COLO829 (cell line): ENCODE measurements around the gene TCEAL5.
"Not testable (repeated sequence)": the region's sequence is repeated elsewhere in the genome, so short reads cannot be mapped to it uniquely, and the experiment has no call there.

Experiments used
- DNase-seq: peaks from one replicate; pipeline ENCODE4 v3.0.0; 2012; ENCODE audit warnings: low spot score

Gene TCEAL5, protein sequence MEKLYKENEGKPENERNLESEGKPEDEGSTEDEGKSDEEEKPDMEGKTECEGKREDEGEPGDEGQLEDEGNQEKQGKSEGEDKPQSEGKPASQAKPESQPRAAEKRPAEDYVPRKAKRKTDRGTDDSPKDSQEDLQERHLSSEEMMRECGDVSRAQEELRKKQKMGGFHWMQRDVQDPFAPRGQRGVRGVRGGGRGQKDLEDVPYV

DNA sequence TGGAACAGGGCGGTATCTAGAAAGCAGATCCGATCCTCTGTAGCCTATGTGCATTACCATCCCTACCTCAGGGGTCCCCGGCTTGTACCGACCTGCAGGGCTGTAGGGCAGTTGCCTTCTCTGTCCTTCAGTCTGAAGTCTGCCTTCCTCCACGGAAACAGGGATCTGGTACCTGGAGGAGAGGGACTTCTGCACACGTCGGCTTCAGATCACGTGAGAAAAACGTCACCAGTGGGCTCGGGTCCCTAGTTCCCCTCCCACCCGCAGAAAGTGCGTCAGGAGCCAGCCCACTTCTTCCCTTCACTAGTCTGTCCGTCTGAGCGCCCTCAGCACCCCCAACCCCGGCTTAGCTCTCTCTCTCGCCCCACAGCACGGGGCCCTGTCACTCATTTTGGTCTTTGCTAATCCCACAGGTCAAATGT lies at the start of gene TCEAL5:
TSS of gene TCEAL5 (minus strand) at position 170 of the 422 bp plus-strand sequence. CDS start 2,187 bp downstream, outside the sequence.
- no peak for DNase-seq

DNA sequence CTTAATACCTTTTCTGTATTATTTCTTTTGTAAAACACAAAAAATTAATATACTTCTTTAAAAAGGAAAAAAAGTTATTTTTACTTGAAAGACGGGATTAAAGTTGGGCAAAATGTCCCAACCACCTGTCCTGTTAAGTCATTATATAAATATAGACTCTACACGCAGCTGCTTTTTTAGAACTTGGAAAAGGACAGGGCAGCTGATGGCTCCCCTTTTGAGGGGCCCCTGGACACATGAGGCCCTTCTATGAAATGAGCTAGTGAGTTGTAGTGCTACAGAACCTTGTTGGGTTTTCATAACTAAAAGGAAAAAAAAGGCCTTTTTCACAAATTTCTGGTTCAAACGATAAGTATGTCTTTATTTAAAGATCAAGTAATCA lies 34.8 kb upstream of the TCEAL5 start:
- no peak for DNase-seq

DNA sequence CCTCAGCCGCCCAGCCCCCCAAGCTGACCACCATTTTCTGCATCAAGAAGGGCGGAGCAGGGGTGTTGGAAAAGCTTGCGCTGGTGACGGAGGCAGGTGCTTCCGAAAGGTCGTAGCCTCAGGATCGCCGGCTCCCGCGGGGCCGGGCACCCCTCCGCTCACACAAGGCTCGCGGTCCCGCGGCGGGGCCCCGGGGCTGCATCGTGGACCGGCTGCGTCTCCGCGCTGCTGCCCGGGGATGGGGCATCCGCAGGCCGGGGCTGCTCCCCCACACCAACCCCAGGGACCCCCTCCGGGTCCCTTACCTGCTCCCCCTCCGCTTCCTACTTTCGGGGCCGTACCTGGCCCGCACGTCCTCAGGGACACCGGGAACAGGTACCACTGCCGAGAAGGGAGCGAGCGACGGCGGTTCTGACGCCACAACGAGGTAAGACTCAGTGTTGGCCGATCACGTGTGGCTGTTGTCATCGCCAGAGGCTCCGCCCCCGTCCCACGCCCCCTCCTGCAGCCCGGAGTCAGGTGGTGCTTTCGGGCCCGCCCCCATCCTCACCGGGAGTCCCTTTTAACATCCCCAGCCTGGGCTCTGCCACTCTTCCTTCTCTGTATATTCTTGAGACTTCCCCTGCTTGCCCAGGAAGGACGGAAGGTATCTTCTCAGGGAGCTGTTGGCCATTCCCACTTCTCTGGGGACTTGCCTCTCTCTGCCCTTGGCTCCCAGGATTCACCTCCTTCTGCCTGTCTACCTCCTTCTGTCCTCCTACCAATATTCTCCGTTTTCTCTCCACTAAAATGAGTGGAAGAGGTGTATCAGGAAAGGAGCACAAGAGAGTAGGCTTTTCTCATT lies 34.2 kb upstream of the TCEAL5 start, which contains the start of gene BEX2:
TSS of gene BEX2 (minus strand) at position 436 of the 844 bp plus-strand sequence. CDS start 1,014 bp downstream, outside the sequence.
- DNase-seq = peak; percentile 13

DNA sequence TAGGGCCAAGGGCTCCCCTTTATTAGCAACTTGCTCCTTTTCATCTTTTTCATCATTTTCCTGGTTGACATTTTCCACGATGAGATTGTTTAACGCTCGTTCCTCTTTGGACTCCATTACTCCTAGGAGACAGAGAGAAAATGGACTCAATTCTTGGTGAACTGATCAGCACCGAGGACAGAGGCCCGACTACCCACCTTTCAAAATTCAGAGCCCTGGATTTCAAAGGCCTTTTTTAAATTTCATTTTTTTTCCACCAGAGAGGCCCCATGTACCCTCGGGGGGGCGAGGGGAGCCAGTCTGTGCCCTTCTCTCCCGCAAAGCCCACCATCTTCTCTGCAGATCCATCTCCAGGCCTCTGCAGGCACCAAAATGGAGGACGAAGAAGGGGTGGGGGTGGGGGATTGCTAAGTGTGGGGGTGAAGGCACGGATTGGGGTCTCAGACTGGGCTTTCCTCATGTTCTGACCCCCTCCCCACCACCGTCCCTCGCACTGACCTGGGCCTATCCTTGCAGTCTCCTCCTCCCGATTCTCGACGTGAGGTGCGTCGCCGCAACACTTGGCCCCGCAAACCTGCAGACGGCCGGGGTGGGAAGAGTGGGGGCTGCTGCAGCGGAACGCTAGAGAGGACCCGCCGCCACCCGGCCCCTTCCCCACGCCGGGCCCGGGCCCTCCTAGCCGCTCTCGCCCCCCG lies 33.5 kb upstream of the TCEAL5 start:
- no peak for DNase-seq

DNA sequence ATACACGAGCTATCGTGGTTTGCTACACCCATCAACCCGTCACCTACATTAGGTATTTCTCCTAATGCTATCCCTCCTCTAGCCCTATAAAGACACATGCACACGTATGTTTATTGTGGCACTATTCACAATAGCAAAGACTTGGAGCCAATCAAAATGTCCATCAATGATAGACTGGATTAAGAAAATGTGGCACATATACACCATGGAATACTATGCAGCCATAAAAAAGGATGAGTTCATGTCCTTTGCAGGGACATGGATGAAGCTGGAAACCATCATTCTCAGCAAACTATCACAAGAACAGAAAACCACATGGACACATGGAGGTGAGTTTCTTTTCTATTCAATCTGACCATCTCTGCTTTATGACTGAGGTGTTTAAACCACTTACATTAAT lies 29.1 kb upstream of the TCEAL5 start:
- not testable (repeated sequence) for DNase-seq

DNA sequence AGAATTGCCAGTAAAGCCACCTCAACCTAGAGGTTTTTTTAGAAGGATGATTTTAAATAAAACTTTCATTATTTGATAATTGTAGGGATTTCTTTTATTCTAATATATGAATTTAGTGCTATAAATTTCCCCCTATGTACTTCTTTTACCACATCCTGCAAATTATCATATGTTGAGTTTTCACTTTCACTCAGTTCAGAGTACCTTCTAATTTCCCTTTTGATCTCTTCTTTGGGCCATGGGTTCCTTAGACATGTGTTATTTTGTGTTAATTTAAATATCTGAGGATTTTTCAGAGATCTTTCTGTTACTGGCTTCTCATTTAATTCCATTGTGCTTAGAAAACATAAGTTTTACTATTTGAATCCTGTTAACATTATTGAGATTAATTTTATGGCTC lies 28.2 kb upstream of the TCEAL5 start:
- DNase-seq = no peak

DNA sequence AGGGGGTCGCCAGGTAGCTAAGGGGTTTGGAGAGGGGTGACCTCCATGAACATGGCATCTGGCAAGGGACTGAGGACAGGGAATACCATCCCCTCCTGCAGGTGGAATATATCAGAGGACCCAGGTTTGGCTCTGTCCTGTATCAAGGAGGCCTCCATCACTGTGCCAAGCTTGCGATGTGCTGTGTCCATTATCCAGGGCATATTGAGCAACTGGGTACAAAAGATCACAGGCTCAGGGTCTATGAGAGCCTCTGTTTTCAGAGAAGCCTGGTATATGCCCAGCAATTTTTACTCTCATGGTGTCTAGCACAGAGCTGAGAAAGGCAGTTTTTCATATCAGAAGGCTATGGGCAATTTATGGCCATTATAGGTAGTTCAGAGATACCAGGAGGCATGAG lies 16.6 kb upstream of the TCEAL5 start:
- DNase-seq = no peak

DNA sequence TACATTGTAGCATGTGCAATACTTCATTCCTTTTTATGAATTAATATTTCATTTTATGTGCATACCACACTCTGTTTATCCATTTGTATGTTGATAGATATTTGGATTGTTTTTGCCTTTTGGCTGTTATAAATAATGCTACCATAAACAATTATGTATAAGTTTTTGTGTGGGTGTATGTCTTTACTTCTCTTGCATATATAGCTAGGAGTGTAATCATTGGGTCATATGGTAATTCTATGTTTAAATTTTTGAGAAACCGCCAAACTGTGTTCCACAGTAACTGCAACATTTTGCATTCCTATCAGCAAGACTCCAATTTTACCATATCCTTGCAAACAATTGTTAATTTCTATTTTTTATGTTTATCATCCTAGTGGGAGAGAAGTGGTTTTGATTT lies 3.1 kb upstream of the TCEAL5 start:
- no peak for DNase-seq

DNA sequence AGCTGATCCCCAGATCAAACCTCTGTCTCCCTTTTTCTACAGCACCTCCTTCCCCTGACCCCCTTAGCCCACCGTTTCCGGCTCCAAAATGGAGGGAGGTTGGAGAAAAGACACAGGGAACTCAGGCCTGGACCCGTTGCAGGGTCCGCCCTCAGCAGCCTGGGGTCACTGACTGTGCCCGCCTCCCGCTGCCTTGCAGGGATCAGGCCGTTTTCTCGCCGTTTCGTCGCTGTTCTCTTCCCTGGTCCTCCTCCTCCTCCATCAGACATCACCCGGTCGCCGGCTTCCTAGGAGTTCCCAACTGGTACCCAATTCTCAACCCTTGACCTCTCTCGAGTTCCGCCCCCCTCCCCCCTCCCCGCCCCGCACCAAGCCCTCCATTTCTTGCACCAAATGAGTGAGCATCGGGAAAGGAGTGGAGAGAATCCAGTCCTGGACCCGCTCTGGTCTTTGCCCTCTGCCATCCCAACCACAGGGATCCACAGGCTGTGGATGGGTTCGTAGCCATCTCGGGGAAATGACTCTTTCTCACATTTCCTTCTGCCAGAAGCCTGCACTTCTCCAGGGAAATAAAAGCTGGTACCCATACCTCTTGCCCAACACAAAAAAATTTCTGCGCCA lies 493 bp downstream of the TCEAL5 start:
- no peak for DNase-seq

DNA sequence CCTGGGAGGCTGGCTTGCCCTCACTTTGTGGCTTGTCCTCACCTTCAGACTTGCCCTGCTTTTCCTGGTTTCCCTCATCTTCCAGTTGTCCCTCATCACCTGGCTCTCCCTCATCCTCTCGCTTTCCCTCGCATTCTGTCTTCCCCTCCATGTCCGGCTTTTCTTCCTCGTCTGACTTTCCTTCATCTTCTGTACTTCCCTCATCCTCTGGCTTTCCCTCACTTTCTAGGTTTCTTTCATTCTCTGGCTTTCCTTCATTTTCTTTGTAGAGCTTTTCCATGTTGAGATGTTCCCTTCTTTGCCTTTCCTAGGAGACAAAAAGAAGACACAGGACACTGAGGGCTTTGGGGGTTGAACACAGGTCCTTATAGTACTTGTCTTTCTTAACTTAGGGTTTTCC lies 2.3 kb downstream of the TCEAL5 start:
- no peak for DNase-seq

DNA sequence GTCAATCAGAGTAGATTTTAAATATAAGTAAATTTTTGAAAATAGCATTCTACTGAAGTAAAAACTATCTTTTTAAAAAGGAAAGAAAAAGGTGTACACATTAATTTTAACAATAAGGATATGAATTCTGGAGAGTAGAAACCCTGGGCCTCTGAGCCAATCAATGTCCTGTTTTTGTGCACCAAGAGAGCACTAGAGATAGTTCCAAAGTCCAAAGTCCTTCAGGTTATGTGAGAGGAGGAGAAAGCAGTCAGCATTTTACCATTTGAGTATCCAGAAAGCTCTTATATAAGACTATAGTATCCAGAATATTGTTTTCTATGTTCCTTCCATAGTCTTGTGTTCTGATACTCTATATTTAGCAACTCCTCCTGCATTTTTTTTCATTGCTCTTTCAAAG lies 18.3 kb downstream of the TCEAL5 start:
- no peak for DNase-seq

DNA sequence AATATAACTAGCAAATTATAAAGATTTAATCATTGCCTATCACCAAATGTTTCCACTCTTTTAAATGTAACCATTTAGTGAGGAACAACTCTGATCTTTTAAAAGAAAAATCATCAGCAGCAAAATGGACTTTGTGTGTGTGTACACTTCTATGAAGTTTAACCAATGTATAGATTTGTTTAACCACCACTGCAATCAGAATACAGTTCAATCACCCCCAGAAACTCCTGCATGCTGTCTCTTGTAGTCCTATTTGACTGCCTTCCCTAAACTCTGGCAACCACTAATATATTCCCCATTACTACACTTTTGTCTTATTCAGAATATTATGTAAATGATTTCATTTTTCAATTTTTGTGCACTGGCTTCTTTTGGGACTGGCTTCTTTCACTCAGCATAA lies 19.9 kb downstream of the TCEAL5 start:
- DNase-seq = no peak

DNA sequence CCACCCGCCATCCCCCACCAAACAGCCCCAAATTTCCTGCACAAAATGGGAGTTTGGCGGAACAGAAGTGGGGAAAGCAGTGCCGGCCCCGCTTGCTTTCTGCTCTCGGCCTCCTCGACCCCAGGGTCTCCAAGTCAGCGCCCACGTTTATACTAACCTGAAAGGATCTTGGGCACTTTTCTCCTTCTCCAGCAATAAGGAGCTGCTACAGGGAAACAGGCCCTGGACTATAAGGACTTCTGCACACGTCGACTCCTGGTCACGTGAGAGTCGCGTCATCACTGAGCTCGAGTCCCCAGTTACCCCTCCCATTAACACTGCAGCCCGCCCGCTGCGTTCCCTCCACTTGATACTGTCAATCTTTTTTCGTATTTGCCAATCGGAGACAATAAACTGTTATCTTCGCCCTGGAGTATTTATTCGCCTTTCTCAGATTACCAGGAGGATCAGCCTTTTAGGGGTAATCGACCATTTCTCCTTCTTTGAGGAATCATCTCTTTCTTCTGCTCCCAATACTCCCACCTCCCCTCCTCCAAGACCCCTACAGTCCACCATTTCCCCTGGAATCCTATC lies 21.5 kb downstream of the TCEAL5 start, which contains the start of gene TCEAL8:
TSS of gene TCEAL8 (minus strand) at position 235 of the 573 bp plus-strand sequence. CDS start 1,176 bp downstream, outside the sequence.
- peak; percentile 79 for DNase-seq

DNA sequence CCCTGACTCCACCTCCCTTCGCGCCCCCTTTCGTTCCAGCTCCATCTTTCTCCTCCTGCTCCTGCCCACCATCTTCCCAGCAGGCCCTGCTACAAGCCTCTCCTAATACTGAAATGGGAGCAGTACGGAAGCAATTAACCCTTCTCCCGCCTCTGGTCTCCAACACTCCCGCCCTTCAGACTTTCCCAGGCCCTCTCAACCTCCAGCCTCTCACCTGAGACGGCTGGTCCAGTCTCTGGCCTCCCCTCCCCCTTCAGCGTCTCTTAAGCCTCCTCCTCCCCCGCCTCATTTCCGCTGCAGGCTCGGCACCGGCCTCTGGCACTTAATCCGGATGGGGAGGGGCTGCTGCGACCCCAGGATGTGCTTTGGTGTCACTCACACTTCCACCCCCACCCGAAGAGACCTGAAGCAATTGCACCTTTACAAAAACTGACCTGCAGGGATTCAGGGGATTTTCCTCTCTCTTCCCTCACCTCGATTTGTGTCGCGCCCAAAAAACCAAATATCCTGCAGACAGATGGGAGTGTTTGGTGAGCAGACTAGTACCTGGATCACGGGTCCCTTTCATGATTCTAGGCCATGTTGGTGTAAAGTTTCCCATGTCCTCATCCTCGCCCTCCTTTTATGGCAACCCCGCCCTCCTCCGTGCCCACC lies 22.3 kb downstream of the TCEAL5 start:
- DNase-seq = no peak

DNA sequence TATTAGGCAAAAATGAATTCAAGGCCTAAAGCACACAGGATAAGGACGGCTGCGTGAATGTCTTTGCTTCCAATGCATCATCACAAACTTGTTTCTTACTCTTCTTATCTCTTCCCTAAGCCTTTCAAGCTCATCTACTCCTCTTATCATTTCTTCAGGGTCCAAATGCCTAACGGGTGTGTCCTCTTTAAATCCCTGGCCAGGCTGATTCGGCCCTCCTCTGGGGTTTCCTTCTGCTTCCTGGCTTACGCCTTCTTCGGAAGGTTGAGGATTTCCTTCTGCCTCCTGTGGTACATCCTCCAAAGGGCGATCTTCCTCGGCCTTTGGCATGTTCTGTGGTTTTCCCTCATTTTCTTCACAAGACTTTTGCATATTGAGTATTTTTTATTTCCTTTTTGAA lies 22.9 kb downstream of the TCEAL5 start:
- no peak for DNase-seq

DNA sequence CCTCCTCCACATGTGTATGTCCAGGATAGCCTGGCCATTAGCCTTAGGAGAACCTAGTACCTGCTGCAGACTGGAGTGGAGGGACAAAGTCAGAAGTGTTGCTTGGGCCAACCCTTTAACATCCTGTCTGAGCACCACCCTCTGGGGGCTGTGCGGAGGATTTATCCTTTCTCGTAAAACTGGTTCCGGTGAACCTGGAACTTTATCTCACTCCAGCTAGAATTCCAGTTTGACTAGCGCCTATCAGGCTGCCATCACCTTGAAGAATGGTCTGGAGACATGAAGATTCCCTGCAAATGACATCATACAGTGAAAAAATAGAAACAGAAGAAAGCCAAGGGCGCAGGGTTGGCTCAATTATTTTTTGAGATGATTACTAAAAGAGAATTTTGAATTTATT lies 25.6 kb downstream of the TCEAL5 start:
- no peak for DNase-seq

DNA sequence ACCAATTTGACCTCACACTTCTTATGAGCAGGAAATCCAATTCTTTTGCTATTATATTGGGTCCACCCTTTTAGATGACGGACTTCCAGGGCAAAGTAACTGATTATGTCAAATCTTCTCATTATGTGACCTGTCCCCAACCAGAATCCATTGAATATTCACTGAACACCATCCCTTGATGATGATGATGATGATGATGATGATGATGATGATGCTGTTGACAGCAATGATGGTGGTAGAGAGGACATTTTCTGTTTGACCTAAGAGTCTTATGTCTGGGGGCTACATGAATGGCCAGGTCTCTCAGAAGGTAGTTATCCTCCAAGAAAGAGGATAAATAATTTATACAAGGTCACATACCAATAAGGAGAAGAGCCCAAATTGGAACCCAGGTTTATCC lies 26.7 kb downstream of the TCEAL5 start:
- DNase-seq = no peak

DNA sequence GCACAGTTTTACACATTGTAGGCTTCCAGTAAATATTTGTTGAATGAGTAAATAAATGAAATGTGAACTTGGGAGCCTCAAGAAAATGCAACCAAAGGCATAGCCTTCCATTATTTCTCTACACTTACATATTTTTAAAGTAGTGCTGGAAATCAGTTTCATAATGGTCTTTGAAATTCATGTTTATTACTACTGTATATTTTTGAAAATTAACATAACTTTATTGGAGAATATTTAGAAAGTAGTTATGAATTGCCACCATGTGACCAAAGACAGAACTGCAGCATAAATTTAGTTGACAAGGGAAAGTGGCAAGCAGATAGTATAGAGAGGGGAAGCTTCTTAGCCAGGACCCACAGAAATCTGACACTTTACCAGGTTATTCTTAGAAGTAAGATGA lies 28.0 kb downstream of the TCEAL5 start:
- DNase-seq = no peak

DNA sequence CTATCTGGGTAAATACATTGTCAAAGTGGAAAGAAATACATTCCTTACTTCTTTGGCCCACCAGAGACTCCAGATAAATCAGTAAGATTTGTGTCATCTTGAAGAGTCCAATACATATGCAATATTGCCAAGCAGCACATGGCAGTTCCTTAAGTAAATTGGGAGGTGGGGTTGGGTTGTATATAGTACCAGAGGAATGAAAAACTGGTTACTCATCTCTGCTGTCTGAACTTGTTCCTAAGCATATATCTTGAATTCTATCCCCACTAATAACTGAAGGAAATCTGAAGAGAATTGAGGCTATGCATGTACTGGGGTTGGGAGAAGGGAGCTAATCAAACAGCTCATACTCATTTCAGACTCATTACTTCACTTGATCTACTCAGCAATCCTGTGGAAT lies 36.4 kb downstream of the TCEAL5 start:
- no peak for DNase-seq

DNA sequence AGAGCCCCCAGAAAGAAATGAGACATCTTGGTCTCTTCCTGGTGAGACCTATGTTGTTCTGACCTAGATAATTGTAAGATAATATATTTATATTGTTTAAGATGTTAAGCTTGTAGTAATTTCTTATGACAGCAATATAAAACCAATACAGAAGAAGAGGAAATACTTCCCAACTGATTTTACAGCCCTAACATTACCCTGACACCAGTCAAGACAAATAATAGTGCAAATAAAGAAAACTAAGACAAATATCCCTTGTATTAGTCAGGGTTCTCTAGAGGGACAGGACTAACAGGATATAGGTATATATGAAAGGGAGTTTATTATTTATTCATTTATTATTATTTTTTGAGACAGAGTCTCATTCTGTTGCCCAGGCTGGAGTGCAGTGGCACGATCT lies 40.3 kb downstream of the TCEAL5 start:
- DNase-seq = no peak

DNA sequence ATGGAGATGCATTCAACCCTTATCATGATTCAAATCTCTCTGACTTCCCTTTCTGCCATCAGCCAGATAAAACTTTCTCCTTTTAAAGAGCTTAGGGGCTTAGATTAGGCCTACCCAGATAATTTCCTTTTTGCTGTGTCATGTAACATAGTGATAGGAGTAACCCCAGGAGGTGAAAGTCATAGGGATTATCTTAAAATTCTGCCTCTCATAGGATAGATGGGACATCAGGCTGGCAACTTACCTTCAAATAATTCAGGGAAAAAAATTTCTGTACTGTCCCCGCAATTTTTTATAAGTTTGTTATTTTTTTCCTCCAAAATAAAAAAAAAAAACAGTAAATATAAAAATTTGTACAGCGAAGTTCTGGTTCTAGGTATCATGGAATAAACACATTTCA lies 40.9 kb downstream of the TCEAL5 start:
- not testable (repeated sequence) for DNase-seq
